Femur (tissue), 1 donor: ENCODE data around the gene PTPRS.
"Not testable (repeated sequence)": the region's sequence is repeated elsewhere in the genome, so short reads cannot be mapped to it uniquely, and the experiment has no call there.

ENCODE experiments used
- DNase-seq: peaks from one replicate; pipeline ENCODE4 v3.0.0-alpha.2; 2017

PTPRS gene

GRCh38 chr19:5331790-5332189 lies 8.8 kb downstream of the PTPRS start:
- no peak for DNase-seq

GRCh38 chr19:5330307-5330720 lies 10.3 kb downstream of the PTPRS start:
- DNase-seq, result no peak

DNA sequence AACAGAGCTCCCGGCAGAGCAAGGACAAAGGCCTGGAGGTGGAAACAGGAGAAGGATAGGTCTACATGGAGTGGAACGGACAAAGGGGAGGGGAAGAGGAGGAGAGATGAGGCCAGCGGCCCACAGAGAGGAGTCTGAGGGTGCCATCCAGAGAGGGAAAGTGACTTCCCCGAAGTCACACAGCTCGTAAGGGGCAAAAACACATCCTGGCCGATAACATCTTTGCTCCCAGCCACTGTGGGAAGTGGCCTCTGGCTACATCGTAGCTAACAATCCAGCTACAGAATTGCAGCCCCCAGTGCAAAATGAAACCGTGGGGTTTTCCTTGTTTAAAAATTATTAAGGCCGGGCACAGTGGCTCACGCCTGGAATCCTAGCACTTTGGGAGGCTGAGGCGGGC lies 11.5 kb downstream of the PTPRS start:
- no peak for DNase-seq

GRCh38 chr19:5328407-5328806 lies 12.2 kb downstream of the PTPRS start:
- DNase-seq, result not testable (repeated sequence)

DNA sequence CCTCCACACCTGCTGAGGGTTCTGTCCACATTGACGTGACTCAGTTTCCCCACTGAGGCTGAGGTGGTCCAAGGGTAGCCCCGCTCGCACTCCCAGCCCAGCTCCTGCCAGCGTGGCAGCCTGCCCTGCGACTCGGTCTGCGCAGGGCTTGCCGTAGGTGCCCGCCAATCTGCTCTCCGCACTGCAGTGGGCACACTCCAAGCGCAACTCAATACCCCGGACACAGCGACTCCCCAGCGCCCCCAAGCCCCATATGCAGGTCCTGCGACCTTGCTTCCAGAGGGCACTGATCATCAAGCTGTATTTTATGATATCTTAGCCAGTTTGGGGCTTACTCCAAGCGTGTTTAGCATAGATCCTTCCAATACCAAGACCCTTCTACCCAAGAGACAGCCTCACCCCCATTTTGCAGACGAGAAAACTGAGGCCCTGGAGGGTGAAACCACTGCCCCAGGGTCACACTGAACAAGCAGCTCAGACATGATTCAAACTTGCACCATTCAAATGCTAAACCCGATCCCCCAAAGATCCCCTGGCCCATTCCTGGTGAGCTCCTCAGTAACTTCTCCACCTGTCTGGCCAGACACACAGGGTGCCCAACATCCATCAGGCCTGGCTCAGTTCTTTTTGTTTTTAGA lies 13.5 kb downstream of the PTPRS start:
- no peak for DNase-seq

DNA sequence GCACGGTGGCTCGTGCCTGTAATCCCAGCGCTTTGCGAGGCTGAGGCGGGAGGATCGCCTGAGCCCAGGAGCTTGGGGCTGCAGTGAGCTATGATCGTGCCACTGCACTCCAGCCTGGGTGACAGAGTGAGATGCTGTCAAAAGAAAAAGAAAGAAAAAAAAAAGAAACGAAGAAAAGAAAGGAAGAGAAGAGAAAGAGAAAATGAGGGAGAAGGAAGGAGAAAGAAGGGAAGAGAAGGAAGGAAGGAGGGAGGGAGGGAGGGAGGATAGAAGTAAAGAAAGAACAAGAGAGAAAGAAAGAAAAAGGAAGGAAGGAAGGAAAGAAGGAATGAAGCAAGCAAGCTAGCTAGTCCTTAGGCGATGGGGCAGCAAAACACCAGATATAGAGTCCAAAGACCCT lies 14.1 kb downstream of the PTPRS start:
- DNase-seq, result no peak

DNA sequence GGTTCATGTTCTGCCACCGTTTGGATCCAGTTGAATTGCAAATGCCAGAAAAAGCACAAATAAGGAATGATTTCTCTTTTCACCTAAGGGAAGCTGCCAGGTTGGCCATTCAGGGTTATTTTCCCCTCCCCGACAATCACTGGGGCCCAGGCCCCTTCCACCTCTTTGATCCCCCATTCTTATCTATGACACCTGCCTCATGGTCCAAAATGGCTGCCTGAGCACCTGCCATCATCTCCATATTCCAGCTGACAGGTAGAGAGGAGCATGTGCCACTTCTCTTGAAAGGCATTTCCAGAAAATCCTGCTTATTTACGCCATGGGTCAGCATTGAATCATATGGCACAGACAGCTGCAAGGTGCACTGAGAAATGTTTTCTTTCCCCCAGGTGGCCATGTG lies 15.7 kb downstream of the PTPRS start:
- no peak for DNase-seq

- no peak for DNase-seq
Observed at GRCh38 chr19:5323475-5323811, 17.2 kb downstream of the PTPRS start.

- peak; percentile 55 for DNase-seq
Observed at GRCh38 chr19:5321851-5322681, 18.5 kb downstream of the PTPRS start.

- no peak for DNase-seq
Observed at GRCh38 chr19:5321066-5321642, 19.5 kb downstream of the PTPRS start.

GRCh38 chr19:5319516-5319915 lies 21.1 kb downstream of the PTPRS start:
- no peak for DNase-seq

DNA sequence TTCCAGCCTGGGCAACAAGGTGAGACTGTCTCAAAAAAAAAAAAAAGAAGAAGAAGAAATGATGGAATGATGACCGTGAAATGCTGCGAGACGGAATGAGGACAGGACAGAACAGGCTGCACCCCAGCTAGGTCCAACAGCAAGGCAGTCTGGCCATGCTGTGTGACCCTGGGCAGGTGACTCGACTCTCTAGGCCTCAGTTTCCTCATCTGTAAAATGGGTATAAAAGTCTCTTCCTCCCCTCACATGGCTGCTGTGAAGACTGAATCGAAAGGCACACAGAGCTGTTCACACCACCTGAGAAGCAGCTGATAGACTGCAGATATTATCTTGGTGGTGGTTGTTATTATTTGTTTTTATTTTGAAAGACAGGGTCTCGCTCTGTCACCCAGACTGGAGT lies 22.3 kb downstream of the PTPRS start:
- no peak for DNase-seq

DNA sequence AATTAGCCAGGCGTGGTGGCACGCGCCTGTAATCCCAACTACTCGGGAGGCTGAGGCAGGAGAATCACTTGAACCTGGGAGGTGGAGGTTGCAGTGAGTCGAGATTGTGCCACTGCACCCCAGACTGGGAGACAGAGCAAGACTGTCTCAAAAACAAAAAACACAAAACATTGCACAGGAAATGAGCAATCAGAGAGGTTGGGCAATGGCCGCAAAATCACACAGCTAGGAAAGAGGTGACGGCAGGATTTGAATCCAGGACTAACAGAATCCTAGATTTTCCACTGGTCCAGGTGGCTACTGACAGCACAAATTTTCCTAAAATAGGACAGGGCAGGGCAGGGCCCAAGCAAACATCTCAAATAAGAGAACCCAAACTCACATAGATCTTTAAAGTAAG lies 23.3 kb downstream of the PTPRS start:
- DNase-seq, result no peak

- no peak for DNase-seq
Observed at GRCh38 chr19:5316138-5316537, 24.5 kb downstream of the PTPRS start.

- no peak for DNase-seq
Observed at GRCh38 chr19:5314907-5315298, 25.7 kb downstream of the PTPRS start.

DNA sequence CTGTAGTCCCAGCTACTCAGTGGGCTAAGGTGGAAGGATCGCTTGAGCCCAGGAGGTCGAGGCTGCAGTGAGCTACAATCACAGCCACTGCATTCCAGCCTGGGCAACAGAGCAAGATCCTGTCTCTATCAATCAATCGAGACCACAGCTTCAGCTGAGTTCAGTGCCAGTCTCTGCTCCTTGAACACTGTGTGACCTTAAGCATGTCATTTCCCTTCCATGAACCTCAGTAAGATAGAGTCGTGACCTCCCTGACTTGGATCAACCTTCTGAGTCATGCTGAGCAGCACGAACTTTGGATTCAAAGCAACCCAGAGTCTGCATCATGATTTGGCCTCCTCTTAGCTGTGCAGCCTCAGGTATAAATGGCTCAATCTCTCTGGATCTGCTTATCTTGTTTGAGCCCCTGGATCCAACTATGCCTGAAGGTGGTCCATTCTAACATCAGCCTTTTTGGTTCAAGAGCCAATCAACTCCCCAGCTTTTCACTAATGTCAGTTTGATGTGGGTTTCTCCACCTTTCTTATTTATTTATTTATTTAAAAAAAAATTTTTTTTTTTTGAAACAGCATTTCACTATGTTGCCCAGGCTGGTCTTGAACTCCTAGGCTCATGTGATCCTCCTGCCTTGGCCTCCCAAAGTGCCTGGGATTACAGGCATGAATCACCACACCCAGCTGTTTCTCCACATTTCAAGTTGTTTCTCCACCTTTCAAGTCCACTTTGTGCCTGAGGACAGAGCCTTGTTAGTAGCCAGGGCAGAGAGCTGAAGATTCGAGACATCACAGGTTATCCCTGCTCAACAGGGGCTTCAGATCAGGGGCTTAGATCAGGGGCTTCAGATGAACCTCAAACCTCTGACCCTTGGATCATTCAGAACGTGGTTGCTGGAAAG lies 26.4 kb downstream of the PTPRS start:
- DNase-seq, result no peak

DNA sequence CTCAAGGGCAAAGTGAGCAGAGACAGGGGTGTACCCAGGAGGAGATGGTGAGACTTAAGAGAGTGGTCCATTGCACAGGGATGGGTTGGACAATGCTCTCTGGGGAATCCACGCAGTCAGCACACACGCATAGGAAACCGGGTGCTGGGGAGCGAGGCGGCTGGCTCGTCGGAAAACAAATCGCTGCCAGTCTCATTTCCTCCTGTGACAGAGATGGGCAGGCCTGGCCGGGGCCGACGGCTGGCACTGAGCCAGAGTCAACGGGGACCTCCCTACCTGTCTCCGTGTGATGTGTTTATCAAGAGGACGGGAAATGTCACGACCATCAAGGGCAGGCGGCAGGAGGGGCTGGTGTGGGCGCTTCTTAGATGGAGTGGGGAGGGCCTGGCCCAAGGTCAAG lies 27.3 kb downstream of the PTPRS start:
- no peak for DNase-seq

DNA sequence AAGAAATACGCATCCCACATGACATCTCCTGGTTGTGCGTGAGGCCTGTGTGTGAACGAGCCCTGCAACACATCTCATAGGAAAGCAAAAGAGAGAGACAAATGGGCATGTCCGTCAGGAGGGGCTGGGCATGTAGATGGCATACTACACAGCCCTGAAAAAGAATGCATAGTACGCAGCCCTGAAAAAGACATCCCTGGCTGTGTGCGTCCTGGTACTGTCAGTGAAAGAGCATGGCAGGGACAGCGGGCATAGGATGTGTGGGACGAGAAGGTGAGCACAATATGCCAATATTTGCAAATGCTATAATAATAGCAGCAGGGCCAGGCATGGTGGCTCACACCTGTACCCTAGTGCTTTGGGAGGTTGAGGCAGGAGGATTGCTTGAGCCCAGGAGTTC lies 28.6 kb downstream of the PTPRS start:
- DNase-seq, result no peak

GRCh38 chr19:5309438-5310204 lies 31.0 kb downstream of the PTPRS start:
- peak; percentile 37 for DNase-seq

DNA sequence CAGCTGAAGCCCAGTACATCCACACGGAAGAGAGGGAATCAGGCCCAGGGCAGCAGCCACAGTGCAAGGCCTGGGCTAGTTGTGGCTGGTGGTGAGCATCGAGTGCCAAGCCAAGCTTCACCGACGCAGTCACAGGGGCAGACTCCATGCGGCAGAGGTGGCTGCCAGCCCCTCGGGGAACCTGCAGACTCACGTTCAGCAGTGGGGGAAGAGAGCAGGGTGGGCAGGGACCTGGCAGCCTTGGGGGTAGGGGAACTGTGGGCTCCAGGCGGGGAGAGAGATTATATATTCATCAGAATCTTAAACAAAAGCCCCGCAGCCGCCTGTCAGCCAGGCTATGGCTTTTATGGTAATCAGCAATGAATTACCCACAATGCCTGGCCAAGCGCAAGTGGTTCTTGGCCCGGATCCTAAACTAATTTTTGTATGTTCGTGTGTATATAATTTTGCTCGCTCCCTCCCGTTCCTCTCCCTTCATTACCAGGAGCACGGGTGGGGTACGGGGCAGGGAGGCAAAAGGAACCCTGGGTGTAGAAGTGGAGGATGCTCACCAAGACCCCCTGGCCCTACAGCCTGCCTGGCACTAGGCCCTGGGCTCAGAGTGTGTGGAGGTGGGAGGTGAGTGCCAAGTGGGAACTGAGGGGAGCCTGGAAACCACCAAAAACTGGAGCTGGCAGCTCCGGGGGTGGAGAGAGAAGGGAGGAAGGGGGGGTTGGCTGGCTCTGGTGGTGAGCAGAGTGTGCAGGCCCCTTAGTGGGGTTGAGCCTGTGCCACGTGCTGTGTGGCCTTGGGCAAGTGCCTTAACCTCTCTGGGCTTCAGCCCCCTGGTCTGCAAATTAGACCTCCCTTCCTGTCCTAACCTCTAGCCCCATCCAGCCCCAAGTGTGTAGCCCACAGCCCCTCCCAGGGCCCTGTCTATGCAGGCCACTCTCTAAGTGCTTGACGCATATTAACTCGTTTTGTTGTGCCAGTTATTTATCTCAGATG lies 31.9 kb downstream of the PTPRS start:
- DNase-seq, result peak; percentile 87

DNA sequence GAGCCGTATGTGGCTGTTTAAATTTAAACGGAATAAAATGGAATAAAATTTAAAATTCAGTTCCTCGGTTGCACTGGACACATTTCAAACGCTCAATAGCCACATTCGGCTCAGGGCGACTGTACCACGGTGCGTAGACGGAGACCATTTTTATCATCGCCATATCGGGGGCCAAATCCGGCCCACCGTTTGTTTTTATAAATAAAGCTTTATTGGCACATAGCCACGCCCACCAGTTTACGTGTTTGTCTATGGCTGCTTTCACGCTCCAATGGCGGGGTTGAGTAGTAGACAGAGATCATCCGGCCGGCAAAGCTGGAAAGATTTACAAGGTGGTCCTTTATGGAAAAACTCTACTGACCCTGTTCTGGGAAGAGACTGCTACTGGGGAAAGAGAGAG lies 33.0 kb downstream of the PTPRS start:
- DNase-seq, result no peak
